HepG2 (cell line): Measurements from ENCODE around the gene MXD1. TPM values are rescaled to one million over a fixed set of nuclear protein-coding genes. Genes with fewer than 3 reads are reported as not detected.

Source experiments
- FOXO4 ChIP-seq: sonication (generic); formaldehyde crosslinking; conservative IDR thresholded peaks from 2 replicates; pipeline ENCODE4 v1.8.1; 2023; ENCODE audit warnings: missing genetic modification reagents
- RFXAP ChIP-seq: sonication (generic); formaldehyde crosslinking; IDR thresholded peaks from 2 replicates; pipeline ENCODE4 v1.4.0; 2020; ENCODE audit warnings: missing genetic modification reagents, borderline replicate concordance
- RXRA ChIP-seq: sonication (generic); formaldehyde crosslinking; IDR thresholded peaks from 2 replicates; pipeline ENCODE4 v1.5.1; 2020; ENCODE audit warnings: missing genetic modification reagents
- ZNF18 ChIP-seq: sonication (generic); formaldehyde crosslinking; IDR thresholded peaks from 2 replicates; pipeline ENCODE4 v1.8.0; 2022; ENCODE audit warnings: mild to moderate bottlenecking, missing genetic modification reagents; ENCODE audit not compliant: insufficient replicate concordance
- ZNF512 ChIP-seq: sonication (generic); formaldehyde crosslinking; IDR thresholded peaks from 2 replicates; pipeline ENCODE4 v1.4.0; 2020; ENCODE audit warnings: mild to moderate bottlenecking, missing genetic modification reagents
- polyA plus RNA-seq, 8 experiments: library from polyadenylated mRNA; depleted of rRNA in 3 of 8; stranded (reverse) in 7 of 8; unstranded in 1 of 8; fragments of >200 nt; fragmentation: Illumina TruSeq in 4 of 8; extraction: Trizol in 4 of 8; gene quantifications; 2 replicates each; pipeline versions ENCODE4 v1.2.1 to v1.2.3, GENCODE V29; 2011 to 2016; ENCODE audit warnings: low read depth in 4 of 8, missing spikeins in 1 of 8, mixed read lengths in 1 of 8; ENCODE audit not compliant: insufficient read depth in 1 of 8
- total RNA-seq, 5 experiments: library from RNA; depleted of rRNA; stranded (reverse); fragments of >200 nt; fragmentation: Illumina TruSeq; extraction: Trizol; gene quantifications; 2 replicates each; pipeline ENCODE4 v1.2.3, GENCODE V29; 2016; ENCODE audit warnings: low read depth in 1 of 5

The MXD1 gene
- total and polyA plus RNA-seq, 2 of the 13 experiments (the other 11 are each of a cell fraction or from before 2014, with no cell fraction given): 6.4 to 14.9 TPM

- no peak for TF ChIP-seq FOXO4
- no peak for TF ChIP-seq ZNF512 (CRISPR knock-in tag)
- TF ChIP-seq RFXAP (CRISPR knock-in tag): no peak
- no peak for TF ChIP-seq ZNF18 (CRISPR knock-in tag)
- TF ChIP-seq RXRA (CRISPR knock-in tag): peak; percentile 31; the same call in 1 of the 2 replicates
Measured at GRCh38 chr2:69946351-69947324, 31.7 kb downstream of the MXD1 start (continued).
